HepG2 (cell line): ENCODE results near the gene WDR93. TPM values are rescaled to one million over a fixed set of nuclear protein-coding genes. Genes with fewer than 3 reads are reported as not detected.

ENCODE experiments used
- DDIT3 ChIP-seq: sonication (generic); formaldehyde crosslinking; IDR thresholded peaks from 2 replicates; pipeline ENCODE4 v1.4.0; 2020; ENCODE audit warnings: mild to moderate bottlenecking, missing genetic modification reagents
- DNMT3B ChIP-seq: conservative IDR thresholded peaks from 2 replicates; pipeline ENCODE4 v1.6.1; 2016; ENCODE audit warnings: missing biosample characterization, control low read depth
- GPN1 ChIP-seq: sonication (generic); formaldehyde crosslinking; IDR thresholded peaks from 2 replicates; pipeline ENCODE4 v1.5.1; 2020; ENCODE audit warnings: missing genetic modification reagents, borderline replicate concordance
- GTF2F1 ChIP-seq: fragments of 150-350 bp; IDR thresholded peaks from 2 replicates; pipeline ENCODE4 v1.6.1; 2014; ENCODE audit warnings: low read length
- HDAC6 ChIP-seq: fragments of 200-600 bp; sonication (generic); IDR thresholded peaks from 2 replicates; pipeline ENCODE4 v1.7.0; 2017; ENCODE audit warnings: mild to moderate bottlenecking, antibody characterized with exemption, low read length, low read depth
- HHEX ChIP-seq: IDR thresholded peaks from 2 replicates; pipeline ENCODE4 v1.6.1; 2016; ENCODE audit warnings: control low read depth
- HOXA7 ChIP-seq: sonication (generic); formaldehyde crosslinking; IDR thresholded peaks from 2 replicates; pipeline ENCODE4 v1.8.1; 2022; ENCODE audit warnings: mild to moderate bottlenecking, missing genetic modification reagents, moderate library complexity
- HOXA9 ChIP-seq: sonication (generic); formaldehyde crosslinking; IDR thresholded peaks from 2 replicates; pipeline ENCODE4 v1.8.1; 2022; ENCODE audit warnings: missing genetic modification reagents, mild to moderate bottlenecking, moderate library complexity, borderline replicate concordance
- ISX ChIP-seq: sonication (generic); formaldehyde crosslinking; conservative IDR thresholded peaks from 2 replicates; pipeline ENCODE4 v1.5.0; 2020; ENCODE audit warnings: missing genetic modification reagents
- KLF15 ChIP-seq: sonication (generic); formaldehyde crosslinking; IDR thresholded peaks from 2 replicates; pipeline ENCODE4 v1.8.1; 2023; ENCODE audit warnings: borderline replicate concordance, mild to moderate bottlenecking, inconsistent platforms, missing genetic modification reagents, mixed read lengths
- KLF16 ChIP-seq, 2 experiments: sonication (generic) in 1 of 2; formaldehyde crosslinking in 1 of 2; IDR thresholded peaks; 2 replicates each; pipeline versions ENCODE4 v1.6.1 to v1.8.0; 2016 to 2023; ENCODE audit warnings: missing genetic modification reagents in 2 of 2, missing compliant biosample characterization in 1 of 2
- SIX4 ChIP-seq: sonication (generic); formaldehyde crosslinking; IDR thresholded peaks from 2 replicates; pipeline ENCODE4 v1.4.0; 2020; ENCODE audit warnings: missing genetic modification reagents
- SNRNP70 ChIP-seq: fragments of 200-400 bp; formaldehyde crosslinking; IDR thresholded peaks from 2 replicates; pipeline ENCODE4 v1.6.1; 2017; ENCODE audit warnings: mild to moderate bottlenecking, low read depth, low read length, moderate library complexity
- SPEN ChIP-seq: sonication (generic); formaldehyde crosslinking; IDR thresholded peaks from 2 replicates; pipeline ENCODE4 v1.5.1; 2020; ENCODE audit warnings: low read depth, mild to moderate bottlenecking, missing genetic modification reagents
- TAF1 ChIP-seq: sonication (generic); formaldehyde crosslinking; IDR thresholded peaks from 2 replicates; pipeline ENCODE4 v1.4.0; 2020; ENCODE audit warnings: missing genetic modification reagents
- THYN1 ChIP-seq: sonication (generic); formaldehyde crosslinking; IDR thresholded peaks from 2 replicates; pipeline ENCODE4 v1.8.1; 2023; ENCODE audit warnings: low read depth, mild to moderate bottlenecking, moderate library complexity, missing genetic modification reagents, borderline replicate concordance
- TRIM24 ChIP-seq: sonication (generic); formaldehyde crosslinking; IDR thresholded peaks from 2 replicates; pipeline ENCODE4 v1.8.0; 2022; ENCODE audit warnings: mild to moderate bottlenecking, missing genetic modification reagents
- ZFP1 ChIP-seq: IDR thresholded peaks from 2 replicates; pipeline ENCODE4 v1.6.1; 2016
- ZNF12 ChIP-seq: sonication (generic); formaldehyde crosslinking; IDR thresholded peaks from 2 replicates; pipeline ENCODE4 v1.5.0; 2020; ENCODE audit warnings: missing genetic modification reagents
- ZNF350 ChIP-seq: sonication (generic); formaldehyde crosslinking; IDR thresholded peaks from 2 replicates; pipeline ENCODE4 v1.4.0; 2020; ENCODE audit warnings: mild to moderate bottlenecking, low read depth, missing genetic modification reagents, borderline replicate concordance
- ZNF430 ChIP-seq: sonication (generic); formaldehyde crosslinking; IDR thresholded peaks from 2 replicates; pipeline ENCODE4 v1.9.0; 2021; ENCODE audit warnings: mild to moderate bottlenecking, missing genetic modification reagents
- ZNF484 ChIP-seq: sonication (generic); formaldehyde crosslinking; IDR thresholded peaks from 2 replicates; pipeline ENCODE4 v1.5.1; 2020; ENCODE audit warnings: mild to moderate bottlenecking, low read depth, missing genetic modification reagents, borderline replicate concordance
- ZNF577 ChIP-seq: sonication (generic); formaldehyde crosslinking; IDR thresholded peaks from 2 replicates; pipeline ENCODE4 v1.4.0; 2020; ENCODE audit warnings: mild to moderate bottlenecking, low read depth, missing genetic modification reagents, borderline replicate concordance
- ZNF7 ChIP-seq: IDR thresholded peaks from 2 replicates; pipeline ENCODE4 v1.6.1; 2016; ENCODE audit warnings: missing biosample characterization, missing genetic modification reagents
- ZNF878 ChIP-seq: sonication (generic); formaldehyde crosslinking; IDR thresholded peaks from 2 replicates; pipeline ENCODE4 v1.8.1; 2023; ENCODE audit warnings: mild to moderate bottlenecking, missing genetic modification reagents, moderate library complexity
- ZNF891 ChIP-seq: sonication (generic); formaldehyde crosslinking; IDR thresholded peaks from 2 replicates; pipeline ENCODE4 v1.5.0; 2020; ENCODE audit warnings: mild to moderate bottlenecking, missing genetic modification reagents
- polyA plus RNA-seq, 8 experiments: library from polyadenylated mRNA; depleted of rRNA in 3 of 8; stranded (reverse) in 7 of 8; unstranded in 1 of 8; fragments of >200 nt; fragmentation: Illumina TruSeq in 4 of 8; extraction: Trizol in 4 of 8; gene quantifications; 2 replicates each; pipeline versions ENCODE4 v1.2.1 to v1.2.3, GENCODE V29; 2011 to 2016; ENCODE audit warnings: low read depth in 4 of 8, missing spikeins in 1 of 8, mixed read lengths in 1 of 8; ENCODE audit not compliant: insufficient read depth in 1 of 8
- total RNA-seq, 5 experiments: library from RNA; depleted of rRNA; stranded (reverse); fragments of >200 nt; fragmentation: Illumina TruSeq; extraction: Trizol; gene quantifications; 2 replicates each; pipeline ENCODE4 v1.2.3, GENCODE V29; 2016; ENCODE audit warnings: low read depth in 1 of 5
- TF ChIP-seq, protein P1 (sequence below): sonication (generic); formaldehyde crosslinking; IDR thresholded peaks from 2 replicates; pipeline ENCODE4 v1.5.0; 2020; ENCODE audit warnings: mild to moderate bottlenecking, missing genetic modification reagents, borderline replicate concordance
- TF ChIP-seq, protein P2 (sequence below): sonication (generic); formaldehyde crosslinking; IDR thresholded peaks from 2 replicates; pipeline ENCODE4 v1.8.0; 2022; ENCODE audit warnings: mild to moderate bottlenecking, missing genetic modification reagents

Gene WDR93
- total and polyA plus RNA-seq, 2 of the 13 experiments (the other 11 are each of a cell fraction or from before 2014, with no cell fraction given): 0.07 TPM; not detected in 1

DNA sequence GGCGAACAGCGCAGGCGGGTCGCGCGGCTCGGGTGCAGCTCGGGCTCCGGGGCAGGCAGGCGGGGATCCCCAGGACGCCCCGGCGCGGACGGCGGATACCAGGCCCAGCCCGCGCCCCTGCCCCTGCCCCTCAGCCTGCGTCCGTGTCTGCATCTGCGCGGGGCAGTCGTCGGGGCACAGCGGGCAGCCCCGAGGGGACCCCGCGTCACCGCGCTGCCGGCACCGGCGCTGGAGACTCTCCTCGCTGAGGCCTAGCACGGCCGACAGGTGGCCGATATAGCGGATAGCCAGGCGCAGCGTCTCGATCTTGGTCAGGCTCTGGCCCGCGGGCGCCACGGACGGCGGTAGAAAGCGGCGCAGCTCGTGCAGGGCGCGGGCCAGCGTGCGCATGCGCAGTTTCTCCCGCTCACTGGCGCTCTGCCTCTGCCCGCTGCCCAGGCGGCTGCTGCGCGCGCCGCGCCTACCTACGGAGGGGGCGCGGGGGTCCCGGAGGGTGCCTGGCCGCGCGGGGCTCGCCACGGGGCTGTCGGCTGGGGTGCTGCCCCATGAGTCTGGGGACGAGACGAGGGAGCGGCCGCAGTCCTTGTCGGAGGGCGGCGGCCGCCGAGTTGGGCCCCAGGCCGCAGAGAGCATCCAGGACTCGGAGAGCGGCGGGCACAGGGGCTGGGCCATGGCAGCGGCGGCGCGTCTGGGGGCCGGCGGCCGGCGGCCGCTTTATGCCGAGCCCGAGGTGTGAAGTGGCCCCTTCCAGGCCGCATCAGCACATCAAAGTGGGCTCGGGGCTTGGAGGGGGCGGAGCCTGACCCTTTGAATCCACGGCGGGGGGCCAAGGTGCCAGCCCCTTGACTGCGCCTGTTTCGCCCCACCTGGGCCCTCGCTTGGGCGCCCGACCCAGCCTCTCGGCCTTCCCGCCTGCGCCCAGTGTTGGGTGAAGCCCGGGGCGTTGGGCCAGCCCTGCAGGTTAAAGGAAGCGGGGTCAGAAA lies 60.2 kb downstream of the WDR93 start, which contains the start of gene MESP1 (continued):
- TF ChIP-seq DNMT3B (CRISPR knock-in tag) (no peak), TAF1 (CRISPR knock-in tag) (no peak), HHEX (CRISPR knock-in tag) (no peak), THYN1 (CRISPR knock-in tag) (no peak), ZNF891 (CRISPR knock-in tag) (no peak), ZNF12 (CRISPR knock-in tag) (no peak), GPN1 (CRISPR knock-in tag) (no peak; the same call in 1 of the 2 replicates), SNRNP70 (no peak), ISX (no peak), ZNF878 (CRISPR knock-in tag) (no peak), ZNF7 (CRISPR knock-in tag) (no peak), ZNF577 (CRISPR knock-in tag) (no peak), KLF15 (CRISPR knock-in tag) (no peak), GTF2F1 (no peak), TRIM24 (CRISPR knock-in tag) (no peak), SPEN (peak; percentile 83), ZNF350 (CRISPR knock-in tag) (no peak), ZNF430 (CRISPR knock-in tag) (peak; percentile 38; the same call in 1 of the 2 replicates), KLF16 (CRISPR knock-in tag; IDR thresholded peaks at IDR 0.05) (no peak), DDIT3 (CRISPR knock-in tag) (no peak), HOXA7 (no peak), ZNF484 (CRISPR knock-in tag) (no peak), HDAC6 (no peak), HOXA9 (CRISPR knock-in tag) (no peak), SIX4 (CRISPR knock-in tag) (0 out of 2 replicates have a peak, but pooled peaks have one; percentile 41), ZFP1 (CRISPR knock-in tag) (peak; percentile 23; the same call in 1 of the 2 replicates)
- TF ChIP-seq, protein P1, sequence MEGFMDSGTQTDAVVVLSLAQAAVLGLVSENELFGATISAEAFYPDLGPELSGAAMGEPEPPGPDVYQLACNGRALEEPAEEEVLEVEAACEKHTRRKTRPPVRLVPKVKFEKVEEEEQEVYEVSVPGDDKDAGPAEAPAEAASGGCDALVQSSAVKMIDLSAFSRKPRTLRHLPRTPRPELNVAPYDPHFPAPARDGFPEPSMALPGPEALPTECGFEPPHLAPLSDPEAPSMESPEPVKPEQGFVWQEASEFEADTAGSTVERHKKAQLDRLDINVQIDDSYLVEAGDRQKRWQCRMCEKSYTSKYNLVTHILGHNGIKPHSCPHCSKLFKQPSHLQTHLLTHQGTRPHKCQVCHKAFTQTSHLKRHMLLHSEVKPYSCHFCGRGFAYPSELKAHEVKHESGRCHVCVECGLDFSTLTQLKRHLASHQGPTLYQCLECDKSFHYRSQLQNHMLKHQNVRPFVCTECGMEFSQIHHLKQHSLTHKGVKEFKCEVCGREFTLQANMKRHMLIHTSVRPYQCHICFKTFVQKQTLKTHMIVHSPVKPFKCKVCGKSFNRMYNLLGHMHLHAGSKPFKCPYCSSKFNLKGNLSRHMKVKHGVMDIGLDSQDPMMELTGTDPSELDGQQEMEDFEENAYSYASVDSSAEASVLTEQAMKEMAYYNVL (CRISPR knock-in tag): no peak
- TF ChIP-seq, protein P2, sequence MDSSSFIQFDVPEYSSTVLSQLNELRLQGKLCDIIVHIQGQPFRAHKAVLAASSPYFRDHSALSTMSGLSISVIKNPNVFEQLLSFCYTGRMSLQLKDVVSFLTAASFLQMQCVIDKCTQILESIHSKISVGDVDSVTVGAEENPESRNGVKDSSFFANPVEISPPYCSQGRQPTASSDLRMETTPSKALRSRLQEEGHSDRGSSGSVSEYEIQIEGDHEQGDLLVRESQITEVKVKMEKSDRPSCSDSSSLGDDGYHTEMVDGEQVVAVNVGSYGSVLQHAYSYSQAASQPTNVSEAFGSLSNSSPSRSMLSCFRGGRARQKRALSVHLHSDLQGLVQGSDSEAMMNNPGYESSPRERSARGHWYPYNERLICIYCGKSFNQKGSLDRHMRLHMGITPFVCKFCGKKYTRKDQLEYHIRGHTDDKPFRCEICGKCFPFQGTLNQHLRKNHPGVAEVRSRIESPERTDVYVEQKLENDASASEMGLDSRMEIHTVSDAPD (CRISPR knock-in tag): 0 out of 2 replicates have a peak, but pooled peaks have one; percentile 19
